Fibroblast of upper back skin (primary cell): ENCODE measurements around the gene TEC.
A peak's percentile ranks its signal among the peaks of the same experiment; 100 is the strongest.
"Not testable (repeated sequence)": the region's sequence is repeated elsewhere in the genome, so short reads cannot be mapped to it uniquely, and the experiment has no call there.

Experiments
- DNase-seq: peaks from one replicate; pipeline ENCODE4 v3.0.0-alpha.2; 2013

The TEC gene

DNA sequence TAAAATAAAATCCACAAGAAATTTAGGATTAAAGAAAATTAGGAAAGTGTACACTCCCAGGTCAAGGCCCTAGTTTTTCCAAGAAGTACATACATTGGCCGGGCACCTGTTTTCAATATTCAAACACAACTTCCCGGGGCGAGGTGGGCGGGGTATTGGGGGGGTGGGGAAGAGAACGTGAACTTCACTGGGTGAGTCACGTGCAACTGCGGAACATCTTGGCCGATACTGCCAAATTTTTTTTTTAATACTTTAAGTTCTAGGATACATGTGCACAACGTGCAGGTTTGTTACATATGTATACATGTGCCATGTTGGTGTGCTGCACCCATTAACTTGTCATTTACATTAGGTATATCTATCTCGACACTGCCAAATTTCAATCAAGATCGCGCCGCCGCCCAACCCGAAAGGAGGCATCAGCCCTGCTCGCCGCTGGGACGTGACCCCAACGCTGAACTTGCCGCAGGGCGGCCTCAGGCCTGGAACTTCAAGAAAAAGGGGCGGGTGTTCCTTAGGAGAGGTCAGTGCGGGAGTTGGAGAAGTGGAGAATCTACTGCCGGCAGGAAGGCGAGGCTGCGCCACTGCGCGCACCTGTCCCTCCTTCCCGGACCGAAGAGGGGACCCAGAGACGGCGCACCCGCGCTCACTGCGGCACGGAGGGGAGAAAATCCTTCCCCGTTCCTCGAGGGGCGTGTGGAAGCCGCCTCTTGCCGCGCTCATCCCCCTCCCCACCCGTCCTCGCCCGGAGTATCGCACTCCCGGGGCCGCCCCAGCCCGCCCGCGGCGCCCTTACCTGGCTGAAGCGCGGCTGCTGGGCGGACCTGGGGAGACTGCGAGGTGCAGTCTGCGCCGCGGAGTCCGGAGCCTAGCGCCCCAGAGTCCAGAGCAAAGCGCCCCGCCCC, at the start of gene TEC:
Gene TEC, minus strand, starts transcription at position 883 of the 905 bp plus-strand sequence. CDS start 41,224 bp downstream, outside the sequence.
- no peak for DNase-seq

DNA sequence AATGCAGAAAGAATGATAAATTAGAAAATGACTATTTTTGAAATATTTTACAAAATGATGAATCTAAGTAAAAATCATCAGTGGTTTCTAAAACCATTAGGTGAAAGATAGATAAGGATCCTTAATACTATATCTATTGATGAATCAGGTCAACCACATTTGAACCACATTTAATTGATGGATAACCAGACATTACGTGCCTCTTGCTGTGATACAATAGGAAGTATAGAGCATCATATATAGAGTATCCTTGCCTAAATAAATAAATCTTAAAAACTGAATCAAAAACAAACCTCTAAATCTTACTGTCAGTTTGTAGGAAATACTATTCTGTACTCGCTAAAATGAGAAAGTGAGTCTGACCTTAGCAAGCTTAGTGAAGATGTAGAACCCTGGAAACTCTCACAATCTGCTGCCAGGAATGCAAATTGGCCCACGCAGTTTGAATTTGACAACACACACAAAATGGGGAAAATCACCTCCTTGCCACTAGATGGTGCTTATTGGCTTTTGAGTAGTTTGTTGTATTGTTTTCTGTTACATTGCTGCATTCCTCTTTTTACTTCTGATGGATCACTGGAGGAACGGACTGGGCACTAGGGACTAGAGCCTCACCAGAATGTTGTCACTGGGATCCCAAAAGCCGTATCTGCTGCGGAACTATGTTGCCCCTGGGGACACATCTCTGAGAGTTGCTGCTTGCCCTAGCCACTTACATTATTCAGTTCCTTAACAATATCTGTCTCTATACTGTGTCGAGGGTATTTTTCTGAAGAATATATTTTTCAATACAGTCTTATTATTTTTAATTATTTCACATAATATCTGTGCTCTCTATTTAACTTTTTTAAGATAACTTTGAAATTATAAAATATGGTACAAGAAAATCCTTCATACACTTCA, 46.3 kb upstream of the TEC start:
- peak; percentile 73 for DNase-seq

DNA sequence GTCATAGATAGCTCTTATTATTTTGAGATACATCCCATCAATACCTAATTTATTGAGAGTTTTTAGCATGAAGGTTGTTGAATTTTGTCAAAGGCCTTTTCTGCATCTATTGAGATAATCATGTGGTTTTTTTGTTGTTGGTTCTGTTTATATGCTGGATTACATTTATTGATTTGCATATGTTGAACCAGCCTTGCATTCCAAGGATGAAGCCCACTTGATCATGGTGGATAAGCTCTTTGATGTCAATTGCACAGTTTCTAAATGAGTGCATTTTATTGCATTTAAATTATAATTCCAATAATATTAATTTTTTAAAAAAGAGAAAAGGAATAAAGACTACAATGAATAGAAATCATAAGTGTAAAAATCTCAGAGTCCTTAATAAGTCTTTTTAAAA, 45.1 kb upstream of the TEC start:
- DNase-seq: not testable (repeated sequence)

GRCh38 chr4:48311896-48312295, 42.3 kb upstream of the TEC start:
- peak; percentile 71 for DNase-seq

- no peak for DNase-seq
Measured at GRCh38 chr4:48308901-48309300, 39.3 kb upstream of the TEC start.

- no peak for DNase-seq
Measured at GRCh38 chr4:48307528-48307927, 37.9 kb upstream of the TEC start.

DNA sequence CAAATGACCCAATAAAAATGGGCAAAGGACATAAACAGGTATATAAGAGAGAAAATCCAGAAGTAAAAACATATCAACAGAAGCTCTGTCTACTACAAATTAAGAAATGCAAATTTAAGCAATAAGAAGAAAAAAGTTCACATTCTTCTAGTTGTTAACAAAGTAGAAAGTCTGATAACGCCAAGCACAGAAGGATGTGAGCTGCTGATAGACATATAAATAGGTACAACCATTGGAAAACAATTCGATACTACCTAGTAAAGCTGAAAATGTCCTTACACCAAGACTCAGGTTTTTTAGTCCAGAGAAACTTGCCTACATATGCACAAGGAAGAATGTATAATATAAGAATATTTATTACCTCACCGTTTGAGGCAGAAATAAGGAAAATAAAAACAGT, 35.9 kb upstream of the TEC start:
- no peak for DNase-seq

GRCh38 chr4:48300004-48300403, 30.4 kb upstream of the TEC start:
- peak; percentile 68 for DNase-seq

DNA sequence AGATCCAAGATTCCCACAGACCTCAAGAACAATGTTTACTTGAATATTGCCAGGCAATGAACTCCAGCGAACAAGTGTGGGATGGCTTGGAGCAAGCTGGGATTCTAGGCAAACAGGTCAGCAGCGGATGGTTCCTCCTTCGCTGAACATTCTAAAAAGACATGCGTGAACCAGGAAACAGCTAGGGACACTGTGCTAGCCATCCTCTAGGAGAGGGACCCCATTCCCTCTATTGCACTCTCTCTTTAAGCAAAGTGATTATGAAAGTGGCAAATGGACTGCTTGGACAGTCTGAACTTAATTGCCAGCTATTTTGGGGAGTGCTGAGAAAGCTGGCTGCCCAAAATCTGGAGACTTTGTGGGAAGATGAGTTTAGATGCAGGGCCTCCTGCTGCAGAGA, 29.9 kb upstream of the TEC start:
- DNase-seq: no peak

GRCh38 chr4:48297256-48297846, 27.7 kb upstream of the TEC start:
- no peak for DNase-seq

- DNase-seq: peak; percentile 54
Measured at GRCh38 chr4:48296365-48296764, 26.7 kb upstream of the TEC start.

GRCh38 chr4:48295116-48295515, 25.5 kb upstream of the TEC start:
- peak; percentile 56 for DNase-seq

GRCh38 chr4:48292218-48292790, 22.7 kb upstream of the TEC start:
- DNase-seq: not testable (repeated sequence)

DNA sequence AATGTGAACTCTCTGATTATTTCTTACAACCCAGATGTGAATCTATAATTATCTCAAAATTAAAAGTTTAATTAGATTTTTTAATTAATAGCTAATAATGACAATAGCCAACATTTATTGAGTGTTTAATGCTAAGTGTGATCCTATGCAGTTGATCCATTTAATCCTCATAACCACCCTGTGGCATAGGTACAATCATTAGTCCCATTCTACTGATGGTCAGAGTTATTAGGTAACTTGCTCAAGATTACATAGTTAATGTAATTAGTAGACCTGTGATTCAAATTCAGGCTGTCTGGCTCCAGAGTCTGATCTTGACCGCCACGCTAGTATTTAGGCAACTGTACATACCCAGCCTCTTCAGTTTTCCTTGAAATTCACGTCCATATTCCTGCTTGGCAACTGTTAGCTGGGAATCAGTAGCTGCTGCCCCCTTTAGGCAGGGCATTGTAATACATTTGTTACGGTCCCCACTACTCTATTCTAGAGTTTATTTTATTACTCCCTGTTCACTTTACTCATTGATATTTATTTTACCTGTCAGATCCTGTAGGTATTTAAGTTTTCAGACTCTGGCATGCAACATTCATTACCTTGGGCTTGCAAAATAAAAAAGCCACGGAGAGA, 20.6 kb upstream of the TEC start:
- no peak for DNase-seq

- DNase-seq: not testable (repeated sequence)
Measured at GRCh38 chr4:48286060-48286459, 16.4 kb upstream of the TEC start.

DNA sequence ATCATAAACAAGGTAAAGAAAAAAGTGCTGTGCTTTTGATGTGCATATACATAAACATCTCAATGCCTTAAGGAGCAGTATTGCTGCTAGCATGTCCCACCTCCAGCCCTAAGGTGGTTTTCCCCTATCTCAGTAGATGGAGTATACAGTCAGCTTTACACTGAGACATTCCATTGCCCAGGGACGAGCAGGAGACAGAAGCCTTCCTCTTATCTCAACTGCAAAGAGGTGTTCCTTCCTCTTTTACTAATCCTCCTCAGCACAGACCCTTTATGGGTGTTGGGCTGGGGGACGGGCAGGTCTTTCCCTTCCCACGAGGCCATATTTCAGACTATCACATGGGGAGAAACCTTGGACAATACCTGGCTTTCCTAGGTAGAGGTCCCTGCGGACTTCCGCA, 16.0 kb upstream of the TEC start:
- not testable (repeated sequence) for DNase-seq

GRCh38 chr4:48275686-48276085, 6.0 kb upstream of the TEC start:
- DNase-seq: no peak

- DNase-seq: peak; percentile 25
Measured at GRCh38 chr4:48275247-48275646, 5.6 kb upstream of the TEC start.

DNA sequence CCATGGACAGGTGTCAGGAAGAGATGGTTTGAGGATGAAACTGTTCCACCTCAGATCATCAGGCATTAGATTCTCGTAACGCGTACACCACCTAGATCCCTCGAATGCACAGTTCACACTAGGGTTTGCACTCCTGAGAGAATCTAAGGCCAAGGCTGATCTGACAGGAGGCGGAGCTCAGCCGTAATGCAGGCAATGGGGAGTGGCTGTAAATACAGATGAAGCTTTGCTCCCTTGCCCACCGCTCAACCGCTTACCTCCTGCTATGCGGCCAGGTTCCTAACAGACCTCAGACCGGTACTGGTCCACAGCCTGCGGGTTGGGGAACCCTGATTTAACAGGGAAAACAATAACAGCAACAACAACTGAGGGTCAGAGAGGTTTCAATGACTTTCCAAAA, 2.0 kb upstream of the TEC start:
- DNase-seq: no peak

DNA sequence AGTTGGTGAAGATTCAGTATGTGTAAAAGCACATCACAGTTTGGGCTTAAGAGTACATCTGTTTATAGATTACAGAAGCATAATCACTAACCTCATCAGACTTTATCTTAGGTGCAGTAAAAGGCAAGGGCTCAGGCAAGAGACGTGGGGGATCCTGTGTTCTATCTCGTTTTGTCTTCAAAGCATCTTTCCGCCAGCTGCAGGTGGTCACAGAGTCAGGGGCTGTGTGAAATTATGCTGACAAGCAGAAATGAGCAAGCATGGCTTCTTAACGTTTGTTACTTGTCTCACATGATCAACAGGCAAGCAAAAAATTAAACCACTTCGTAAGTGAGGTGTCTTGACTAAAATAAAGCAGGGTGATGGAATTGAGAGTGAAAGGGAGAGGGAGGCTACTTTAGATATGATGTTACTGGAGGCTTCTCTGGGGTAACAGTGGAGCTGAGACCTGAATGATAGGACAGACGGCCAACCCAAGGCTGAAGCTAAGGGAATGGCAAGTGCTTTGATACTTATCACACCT, 1.4 kb upstream of the TEC start:
- DNase-seq: no peak

DNA sequence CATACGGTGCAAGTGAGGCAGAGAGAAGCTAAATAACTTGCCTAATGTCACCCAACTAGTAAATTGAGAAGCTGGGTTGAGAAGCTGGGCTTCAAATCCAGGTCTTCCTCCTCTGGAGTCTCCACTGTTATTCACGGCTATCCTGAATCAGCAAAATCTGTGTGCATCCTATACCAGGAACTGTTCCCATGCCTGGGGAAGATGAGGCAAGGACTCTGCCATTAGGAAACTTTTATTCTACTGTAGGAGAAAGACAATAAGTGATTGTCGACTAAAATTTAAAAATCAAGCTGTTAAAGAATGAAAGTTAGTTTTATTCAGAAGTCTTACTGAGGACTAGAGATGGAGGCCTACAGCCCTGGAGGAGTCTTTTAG, 872 bp upstream of the TEC start:
- DNase-seq: no peak

- DNase-seq: peak; percentile 51
Measured at GRCh38 chr4:48269861-48270522, 354 bp upstream of the TEC start.
